ENCODE measurements around the gene UCN2. TPM values are rescaled to one million over a fixed set of nuclear protein-coding genes. Genes with fewer than 3 reads are reported as not detected.

The UCN2 gene
- total RNA-seq, 1 experiment from 2014 or later = not detected

GRCh38 chr3:48569400-48569799 lies 5.8 kb upstream of the UCN2 start (continued):
- no peak for TF ChIP-seq ZMAT4 (CRISPR knock-in tag; IDR thresholded peaks at IDR 0.05)
- TF ChIP-seq ZNF532 (CRISPR knock-in tag; IDR thresholded peaks at IDR 0.05; ENCODE audit: borderline replicate concordance) = no peak
- TF ChIP-seq ZNF423 (CRISPR knock-in tag; IDR thresholded peaks at IDR 0.05) = no peak
- no peak for TF ChIP-seq ZNF396 (CRISPR knock-in tag; IDR thresholded peaks at IDR 0.05; ENCODE audit: borderline replicate concordance)
- TF ChIP-seq, protein P1, sequence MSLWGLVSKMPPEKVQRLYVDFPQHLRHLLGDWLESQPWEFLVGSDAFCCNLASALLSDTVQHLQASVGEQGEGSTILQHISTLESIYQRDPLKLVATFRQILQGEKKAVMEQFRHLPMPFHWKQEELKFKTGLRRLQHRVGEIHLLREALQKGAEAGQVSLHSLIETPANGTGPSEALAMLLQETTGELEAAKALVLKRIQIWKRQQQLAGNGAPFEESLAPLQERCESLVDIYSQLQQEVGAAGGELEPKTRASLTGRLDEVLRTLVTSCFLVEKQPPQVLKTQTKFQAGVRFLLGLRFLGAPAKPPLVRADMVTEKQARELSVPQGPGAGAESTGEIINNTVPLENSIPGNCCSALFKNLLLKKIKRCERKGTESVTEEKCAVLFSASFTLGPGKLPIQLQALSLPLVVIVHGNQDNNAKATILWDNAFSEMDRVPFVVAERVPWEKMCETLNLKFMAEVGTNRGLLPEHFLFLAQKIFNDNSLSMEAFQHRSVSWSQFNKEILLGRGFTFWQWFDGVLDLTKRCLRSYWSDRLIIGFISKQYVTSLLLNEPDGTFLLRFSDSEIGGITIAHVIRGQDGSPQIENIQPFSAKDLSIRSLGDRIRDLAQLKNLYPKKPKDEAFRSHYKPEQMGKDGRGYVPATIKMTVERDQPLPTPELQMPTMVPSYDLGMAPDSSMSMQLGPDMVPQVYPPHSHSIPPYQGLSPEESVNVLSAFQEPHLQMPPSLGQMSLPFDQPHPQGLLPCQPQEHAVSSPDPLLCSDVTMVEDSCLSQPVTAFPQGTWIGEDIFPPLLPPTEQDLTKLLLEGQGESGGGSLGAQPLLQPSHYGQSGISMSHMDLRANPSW (CRISPR knock-in tag; conservative IDR thresholded peaks at IDR 0.05; ENCODE audit: low read depth) = no peak
- TF ChIP-seq, protein P2, sequence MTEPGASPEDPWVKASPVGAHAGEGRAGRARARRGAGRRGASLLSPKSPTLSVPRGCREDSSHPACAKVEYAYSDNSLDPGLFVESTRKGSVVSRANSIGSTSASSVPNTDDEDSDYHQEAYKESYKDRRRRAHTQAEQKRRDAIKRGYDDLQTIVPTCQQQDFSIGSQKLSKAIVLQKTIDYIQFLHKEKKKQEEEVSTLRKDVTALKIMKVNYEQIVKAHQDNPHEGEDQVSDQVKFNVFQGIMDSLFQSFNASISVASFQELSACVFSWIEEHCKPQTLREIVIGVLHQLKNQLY (CRISPR knock-in tag; IDR thresholded peaks at IDR 0.05) = no peak

- TF ChIP-seq NR3C1 (CRISPR knock-in tag; conservative IDR thresholded peaks at IDR 0.05; ENCODE audit: low read depth) = no peak
- TF ChIP-seq IRF1 (CRISPR knock-in tag; IDR thresholded peaks at IDR 0.05) = no peak
- Mint-ChIP-seq H3K36me3 (no peaks in the 10 kb centered on the region), H3K4me1 (0 out of 2 replicates have a peak, but pooled peaks cover 7% of the 10 kb centered on the region), H3K4me3 (no peak overlapping the region), H3K9me3 (no peaks in the 10 kb centered on the region), H3K27ac (no peak overlapping the region), H3K27me3 (ENCODE audit: low read depth) (no peaks in the 10 kb centered on the region)
- ATAC-seq (no peak), DNase-seq (ENCODE audit: low spot score) (no peak)
- ChIA-PET POLR2A (no interaction called here), CTCF (interaction anchor here (1.8 kb wide), 1 partner anchor 10 kb away, joined by 6 read pairs; no protein-coding TSS in a partner anchor)
These were observed 4.9 kb upstream of the UCN2 start for GRCh38 chr3:48568476-48568875.

GRCh38 chr3:48567500-48567899 lies 3.9 kb upstream of the UCN2 start:
- ATAC-seq = no peak
- CTCF ChIA-PET = interaction anchor here (1.0 to 2.2 kb wide), 2 partner anchors 10 to 19 kb away, joined by 3 to 11 read pairs; partner anchors contain the start of gene PFKFB4
- Mint-ChIP-seq H3K4me1 (peaks cover 14% of the 10 kb centered on the region), H3K27me3 (ENCODE audit: low read depth) (no peaks in the 10 kb centered on the region), H3K27ac (no peak overlapping the region), H3K4me3 (no peak overlapping the region), H3K36me3 (no peaks in the 10 kb centered on the region), H3K9me3 (no peaks in the 10 kb centered on the region)
- POLR2A ChIA-PET = interaction anchor here (0.6 kb wide), 1 partner anchor 21 kb away, joined by 4 read pairs; no protein-coding TSS in a partner anchor
- no peak for DNase-seq (ENCODE audit: low spot score)
- TF ChIP-seq NFYB (CRISPR knock-in tag; conservative IDR thresholded peaks at IDR 0.05; ENCODE audit: low read depth) = no peak
- no peak for TF ChIP-seq ZNF512 (CRISPR knock-in tag; IDR thresholded peaks at IDR 0.05; ENCODE audit: borderline replicate concordance)
- TF ChIP-seq, protein P3, sequence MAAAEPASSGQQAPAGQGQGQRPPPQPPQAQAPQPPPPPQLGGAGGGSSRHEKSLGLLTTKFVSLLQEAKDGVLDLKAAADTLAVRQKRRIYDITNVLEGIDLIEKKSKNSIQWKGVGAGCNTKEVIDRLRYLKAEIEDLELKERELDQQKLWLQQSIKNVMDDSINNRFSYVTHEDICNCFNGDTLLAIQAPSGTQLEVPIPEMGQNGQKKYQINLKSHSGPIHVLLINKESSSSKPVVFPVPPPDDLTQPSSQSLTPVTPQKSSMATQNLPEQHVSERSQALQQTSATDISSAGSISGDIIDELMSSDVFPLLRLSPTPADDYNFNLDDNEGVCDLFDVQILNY (CRISPR knock-in tag; IDR thresholded peaks at IDR 0.05) = no peak
- no peak for TF ChIP-seq HMGA2 (CRISPR knock-in tag; IDR thresholded peaks at IDR 0.05)
- TF ChIP-seq PRDM15 (CRISPR knock-in tag; IDR thresholded peaks at IDR 0.05) = no peak
- TF ChIP-seq IRF2 (CRISPR knock-in tag; IDR thresholded peaks at IDR 0.05; ENCODE audit: borderline replicate concordance, low read depth) = no peak
- no peak for TF ChIP-seq CREB1 (CRISPR knock-in tag; IDR thresholded peaks at IDR 0.05)
- no peak for TF ChIP-seq ZNF416 (CRISPR knock-in tag; IDR thresholded peaks at IDR 0.05)
- TF ChIP-seq ZNF232 (CRISPR knock-in tag; IDR thresholded peaks at IDR 0.05) = no peak
- no peak for TF ChIP-seq TP53 (CRISPR knock-in tag; IDR thresholded peaks at IDR 0.05)
